SK-N-SH treated with all-trans-retinoic acid at 6 μM for 48 hours (cell line): ENCODE results near the gene GRID1.

Source experiments
- ARNTL ChIP-seq: fragments of 450-650 bp; formaldehyde crosslinking; IDR thresholded peaks from 2 replicates; pipeline ENCODE4 v1.5.0; 2020; ENCODE audit warnings: low read depth, mild to moderate bottlenecking, moderate library complexity, borderline replicate concordance
- CSDC2 ChIP-seq: fragments of 250-450 bp; sonication (Bioruptor Pico); IDR thresholded peaks from 2 replicates; pipeline ENCODE4 v1.5.0; 2020; ENCODE audit warnings: mild to moderate bottlenecking, moderate library complexity
- ESRRG ChIP-seq: fragments of 250-450 bp; sonication (Bioruptor Pico); IDR thresholded peaks from 2 replicates; pipeline ENCODE4 v1.6.1; 2021; ENCODE audit warnings: mild to moderate bottlenecking
- ISL1 ChIP-seq: fragments of 250-450 bp; sonication (Bioruptor Pico); IDR thresholded peaks from 2 replicates; pipeline ENCODE4 v2.1.2; 2022; ENCODE audit warnings: mild to moderate bottlenecking, moderate library complexity
- ZFP3 ChIP-seq: fragments of 250-450 bp; sonication (Bioruptor Pico); IDR thresholded peaks from 2 replicates; pipeline ENCODE4 v1.5.0; 2020; ENCODE audit warnings: mild to moderate bottlenecking, moderate library complexity
- ZFP30 ChIP-seq: fragments of 450-650 bp; formaldehyde crosslinking; IDR thresholded peaks from 2 replicates; pipeline ENCODE4 v1.5.0; 2022; ENCODE audit warnings: mild to moderate bottlenecking, moderate library complexity
- TF ChIP-seq, protein P1 (sequence below): fragments of 250-450 bp; sonication (Bioruptor Pico); IDR thresholded peaks from 2 replicates; pipeline ENCODE4 v1.8.0; 2020; ENCODE audit warnings: mild to moderate bottlenecking, moderate library complexity, borderline replicate concordance

DNA sequence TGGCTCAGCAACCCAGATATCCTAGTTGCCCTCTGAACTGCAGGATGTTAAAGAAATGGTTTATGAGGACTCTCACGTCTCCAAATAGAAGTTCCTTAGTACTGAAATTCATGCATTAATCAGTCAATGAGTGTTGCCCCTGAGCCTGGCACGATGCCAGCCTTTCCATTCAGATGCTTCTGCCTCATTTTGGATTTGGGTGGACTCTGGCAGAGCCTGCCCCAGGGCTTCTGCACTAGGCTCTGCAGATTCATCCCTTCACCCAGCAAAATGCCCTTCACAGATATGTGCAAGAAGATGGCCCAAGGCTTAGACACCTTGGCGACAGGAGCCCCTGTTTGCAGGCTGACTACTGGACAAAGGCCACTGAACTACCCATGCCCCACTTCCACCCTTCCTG, 747.8 kb downstream of the GRID1 start:
- TF ChIP-seq ARNTL (CRISPR knock-in tag): no peak
- no peak for TF ChIP-seq CSDC2 (CRISPR knock-in tag)
- TF ChIP-seq ZFP3 (CRISPR knock-in tag): no peak
- TF ChIP-seq, protein P1, sequence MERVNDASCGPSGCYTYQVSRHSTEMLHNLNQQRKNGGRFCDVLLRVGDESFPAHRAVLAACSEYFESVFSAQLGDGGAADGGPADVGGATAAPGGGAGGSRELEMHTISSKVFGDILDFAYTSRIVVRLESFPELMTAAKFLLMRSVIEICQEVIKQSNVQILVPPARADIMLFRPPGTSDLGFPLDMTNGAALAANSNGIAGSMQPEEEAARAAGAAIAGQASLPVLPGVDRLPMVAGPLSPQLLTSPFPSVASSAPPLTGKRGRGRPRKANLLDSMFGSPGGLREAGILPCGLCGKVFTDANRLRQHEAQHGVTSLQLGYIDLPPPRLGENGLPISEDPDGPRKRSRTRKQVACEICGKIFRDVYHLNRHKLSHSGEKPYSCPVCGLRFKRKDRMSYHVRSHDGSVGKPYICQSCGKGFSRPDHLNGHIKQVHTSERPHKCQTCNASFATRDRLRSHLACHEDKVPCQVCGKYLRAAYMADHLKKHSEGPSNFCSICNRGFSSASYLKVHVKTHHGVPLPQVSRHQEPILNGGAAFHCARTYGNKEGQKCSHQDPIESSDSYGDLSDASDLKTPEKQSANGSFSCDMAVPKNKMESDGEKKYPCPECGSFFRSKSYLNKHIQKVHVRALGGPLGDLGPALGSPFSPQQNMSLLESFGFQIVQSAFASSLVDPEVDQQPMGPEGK: no peak
- TF ChIP-seq ISL1 (CRISPR knock-in tag): no peak
- no peak for TF ChIP-seq ZFP30 (CRISPR knock-in tag)
- TF ChIP-seq ESRRG (CRISPR knock-in tag): no peak
